ENCODE data around the gene OSBPL10. TPM values are rescaled to one million over a fixed set of nuclear protein-coding genes. Genes with fewer than 3 reads are reported as not detected.

Gene OSBPL10
- total RNA-seq, 1 donor from 2014 or later: 8.4 TPM

DNA sequence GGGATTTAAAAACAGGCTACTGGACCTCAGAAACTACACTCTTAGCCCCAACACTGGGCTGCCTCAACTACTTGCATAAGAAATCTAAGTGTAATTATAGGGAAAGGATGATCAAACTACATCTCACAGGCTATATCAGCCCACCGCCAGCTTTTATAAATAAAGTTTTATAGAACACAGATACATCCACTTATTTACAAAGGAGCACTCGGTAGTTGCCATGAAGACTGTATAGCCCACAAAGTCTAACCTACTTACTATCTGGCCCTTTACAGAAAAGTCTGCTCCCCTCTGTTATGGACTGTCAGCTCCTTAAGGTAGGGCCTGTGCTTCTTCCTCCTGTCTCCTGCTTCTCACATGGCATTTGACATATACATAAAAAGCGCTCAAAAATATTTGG lies 9.5 kb downstream of the OSBPL10 start:
- H2AFZ ChIP-seq (replicated peaks): no peak overlapping the region

DNA sequence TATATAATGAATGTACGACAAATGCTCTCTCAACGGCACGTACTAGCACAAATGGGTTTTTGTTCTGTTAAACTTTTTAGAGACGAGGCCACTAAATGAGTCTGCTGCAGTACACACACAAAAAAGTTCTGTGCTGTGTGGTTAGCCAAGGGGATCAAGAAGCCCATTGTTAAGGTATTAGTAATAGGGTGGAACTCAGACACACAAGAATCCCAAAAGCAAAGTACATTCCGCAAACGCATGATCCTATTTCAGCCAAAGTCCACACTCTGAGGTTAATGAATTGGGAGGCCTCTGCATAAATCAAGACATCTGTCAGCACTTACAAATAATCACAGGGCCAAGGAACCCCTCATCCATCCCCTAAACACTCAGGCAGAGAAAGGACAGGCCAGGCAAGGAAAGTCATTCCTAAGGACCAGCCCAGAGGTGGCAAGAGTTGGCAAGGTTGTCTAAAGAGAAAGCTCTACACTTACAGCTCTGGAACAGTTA lies 12.1 kb downstream of the OSBPL10 start:
- TF ChIP-seq EZH2 (IDR thresholded peaks at IDR 0.05) (no peak), EZH2phosphoT487 (IDR thresholded peaks at IDR 0.05) (no peak)
- TF ChIP-seq, protein P1, sequence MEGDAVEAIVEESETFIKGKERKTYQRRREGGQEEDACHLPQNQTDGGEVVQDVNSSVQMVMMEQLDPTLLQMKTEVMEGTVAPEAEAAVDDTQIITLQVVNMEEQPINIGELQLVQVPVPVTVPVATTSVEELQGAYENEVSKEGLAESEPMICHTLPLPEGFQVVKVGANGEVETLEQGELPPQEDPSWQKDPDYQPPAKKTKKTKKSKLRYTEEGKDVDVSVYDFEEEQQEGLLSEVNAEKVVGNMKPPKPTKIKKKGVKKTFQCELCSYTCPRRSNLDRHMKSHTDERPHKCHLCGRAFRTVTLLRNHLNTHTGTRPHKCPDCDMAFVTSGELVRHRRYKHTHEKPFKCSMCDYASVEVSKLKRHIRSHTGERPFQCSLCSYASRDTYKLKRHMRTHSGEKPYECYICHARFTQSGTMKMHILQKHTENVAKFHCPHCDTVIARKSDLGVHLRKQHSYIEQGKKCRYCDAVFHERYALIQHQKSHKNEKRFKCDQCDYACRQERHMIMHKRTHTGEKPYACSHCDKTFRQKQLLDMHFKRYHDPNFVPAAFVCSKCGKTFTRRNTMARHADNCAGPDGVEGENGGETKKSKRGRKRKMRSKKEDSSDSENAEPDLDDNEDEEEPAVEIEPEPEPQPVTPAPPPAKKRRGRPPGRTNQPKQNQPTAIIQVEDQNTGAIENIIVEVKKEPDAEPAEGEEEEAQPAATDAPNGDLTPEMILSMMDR (IDR thresholded peaks at IDR 0.05): no peak
- H3K9me3 Mint-ChIP-seq: no peaks in the 10 kb centered on the region
- DNase-seq (ENCODE audit: low spot score): peak; percentile 73
- Histone ChIP-seq H3K4me3 (no peak overlapping the region), H3K9me3 (ENCODE audit: low read depth) (no peaks in the 10 kb centered on the region), H3K4me1 (peaks cover 23% of the 10 kb centered on the region), H3K79me2 (ENCODE audit: low read depth) (peaks cover 5% of the 10 kb centered on the region), H2AFZ (replicated peaks) (no peak overlapping the region), H4K20me1 (ENCODE audit: low read depth) (no peaks in the 10 kb centered on the region), H3K27me3 (no peaks in the 10 kb centered on the region), H3K9ac (no peak overlapping the region), H3K27ac (peak overlapping the region; percentile 69), H3F3A (ENCODE audit: low read depth) (peaks cover 14% of the 10 kb centered on the region), H3K36me3 (no peaks in the 10 kb centered on the region), H3K4me2 (peak overlapping the region; percentile 40)
- H3K27ac Mint-ChIP-seq: no peak overlapping the region
- peaks cover 14% of the 10 kb centered on the region for H3K4me1 Mint-ChIP-seq
- peaks cover 6% of the 10 kb centered on the region for H3K27me3 Mint-ChIP-seq (ENCODE audit: insufficient read depth, low read depth)
- H3K36me3 Mint-ChIP-seq: no peaks in the 10 kb centered on the region
- H3K4me3 Mint-ChIP-seq: no peak overlapping the region

More for the DNA sequence above, 9.5 kb downstream of the OSBPL10 start:
- no peaks in the 10 kb centered on the region for H3K36me3 ChIP-seq
- H3K4me2 ChIP-seq: no peak overlapping the region
- no peak overlapping the region for H3K4me3 ChIP-seq
- TF ChIP-seq EZH2 (IDR thresholded peaks at IDR 0.05) (no peak), EZH2phosphoT487 (IDR thresholded peaks at IDR 0.05) (no peak)
- TF ChIP-seq, protein P1 (IDR thresholded peaks at IDR 0.05): no peak
- no peak overlapping the region for H3K9ac ChIP-seq
- H3K9me3 ChIP-seq (ENCODE audit: low read depth): no peaks in the 10 kb centered on the region
- H3K4me1 Mint-ChIP-seq: peaks cover 14% of the 10 kb centered on the region
- H3K9me3 Mint-ChIP-seq: no peaks in the 10 kb centered on the region
- no peaks in the 10 kb centered on the region for H3K27me3 ChIP-seq
- H3K27ac Mint-ChIP-seq: no peak overlapping the region
- H3K36me3 Mint-ChIP-seq: no peaks in the 10 kb centered on the region
- no peak overlapping the region for H3K27ac ChIP-seq
- H3K4me3 Mint-ChIP-seq: no peak overlapping the region
- no peaks in the 10 kb centered on the region for H4K20me1 ChIP-seq (ENCODE audit: low read depth)
- H3K4me1 ChIP-seq: peaks cover 23% of the 10 kb centered on the region
- H3F3A ChIP-seq (ENCODE audit: low read depth): peaks cover 14% of the 10 kb centered on the region
- DNase-seq (ENCODE audit: low spot score): no peak
- peaks cover 9% of the 10 kb centered on the region for H3K27me3 Mint-ChIP-seq (ENCODE audit: insufficient read depth, low read depth)
- no peaks in the 10 kb centered on the region for H3K79me2 ChIP-seq (ENCODE audit: low read depth)

DNA sequence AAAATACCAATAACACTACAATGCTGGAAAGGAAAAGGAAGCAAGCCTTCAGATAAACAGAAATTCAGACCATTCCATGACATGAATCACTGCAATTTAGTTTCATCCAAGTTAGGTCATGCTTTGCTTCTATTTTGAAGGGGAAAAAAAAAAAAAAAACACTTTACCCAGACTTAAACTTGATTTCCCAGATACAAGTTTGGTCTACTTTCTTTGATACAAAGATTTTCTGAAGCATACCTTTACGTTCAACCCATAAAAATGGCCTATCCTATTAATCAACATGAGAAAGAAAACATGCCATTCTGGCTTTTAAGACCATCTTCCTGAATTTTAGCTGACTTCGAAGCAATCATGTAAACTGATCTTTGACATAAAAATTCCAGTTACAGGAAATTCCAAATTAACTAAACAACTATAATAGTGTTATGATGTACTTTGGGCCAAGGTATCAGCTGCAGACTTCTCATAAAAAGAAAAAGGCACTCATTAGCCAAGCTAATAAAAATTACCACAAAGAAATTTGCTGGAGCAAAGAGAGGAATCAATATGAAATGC lies 12.6 kb downstream of the OSBPL10 start:
- H3K4me3 Mint-ChIP-seq: no peak overlapping the region
- peak overlapping the region; percentile 69 for H3K27ac ChIP-seq
- TF ChIP-seq EZH2phosphoT487 (IDR thresholded peaks at IDR 0.05) (no peak), EZH2 (IDR thresholded peaks at IDR 0.05) (no peak)
- TF ChIP-seq, protein P1 (IDR thresholded peaks at IDR 0.05): no peak
- peaks cover 23% of the 10 kb centered on the region for H3K4me1 ChIP-seq
- H3K79me2 ChIP-seq (ENCODE audit: low read depth): peaks cover 5% of the 10 kb centered on the region
- H4K20me1 ChIP-seq (ENCODE audit: low read depth): no peaks in the 10 kb centered on the region
- peak overlapping the region; percentile 40 for H3K4me2 ChIP-seq
- no peaks in the 10 kb centered on the region for H3K27me3 ChIP-seq
- H3K4me1 Mint-ChIP-seq: peaks cover 14% of the 10 kb centered on the region
- H3K36me3 Mint-ChIP-seq: no peaks in the 10 kb centered on the region
- H3K9me3 Mint-ChIP-seq: no peaks in the 10 kb centered on the region
- H3K27me3 Mint-ChIP-seq (ENCODE audit: insufficient read depth, low read depth): peaks cover 6% of the 10 kb centered on the region
- no peak overlapping the region for H3K27ac Mint-ChIP-seq
- H2AFZ ChIP-seq (replicated peaks): no peak overlapping the region
- no peak for DNase-seq (ENCODE audit: low spot score)
- H3F3A ChIP-seq (ENCODE audit: low read depth): peaks cover 14% of the 10 kb centered on the region
- H3K9me3 ChIP-seq (ENCODE audit: low read depth): no peaks in the 10 kb centered on the region
- H3K4me3 ChIP-seq: no peak overlapping the region
- H3K9ac ChIP-seq: no peak overlapping the region
- H3K36me3 ChIP-seq: no peaks in the 10 kb centered on the region

Measured in neural progenitor cell (in vitro differentiated cells).